HEK293 (cell line): ENCODE data around the gene C12orf54.
"Not testable (repeated sequence)": the region's sequence is repeated elsewhere in the genome, so short reads cannot be mapped to it uniquely, and the experiment has no call there.

Experiments
- CTCF ChIA-PET: fragments of 350-600 bp; formaldehyde crosslinking; extraction: SDS; loops from one replicate; lab custom pipeline; 2021; ENCODE audit warnings: antibody characterized with exemption; lab: Yijun Ruan, JAX
- POLR2A ChIA-PET: fragments of 300-600 bp; formaldehyde crosslinking; extraction: SDS; loops from one replicate; lab custom pipeline; 2020; ENCODE audit warnings: antibody characterized with exemption, inconsistent platforms; lab: Yijun Ruan, JAX
- H3K27ac ChIP-seq: fragments of 200-500 bp; sonication (Bioruptor generic); 2 replicates; pipeline ENCODE4 v1.5.1; 2014; ENCODE audit warnings: low read depth, low read length, control low read depth, inconsistent platforms; ENCODE audit errors: extremely low read depth
- H3K36me3 ChIP-seq, 2 experiments: fragments of 200-500 bp in 1 of 2; sonication (Bioruptor generic) in 1 of 2; 1 replicate in 1 of 2; 2 replicates in 1 of 2; pipeline ENCODE4 v1.5.1; 2014 to 2017; ENCODE audit warnings: inconsistent platforms in 2 of 2, low read length in 2 of 2; ENCODE audit not compliant: control insufficient read depth in 2 of 2, insufficient read depth in 1 of 2
- H3K4me1 ChIP-seq: fragments of 200-500 bp; sonication (Bioruptor generic); 2 replicates; pipeline ENCODE4 v1.5.1; 2014; ENCODE audit warnings: mild to moderate bottlenecking, low read length, inconsistent platforms; ENCODE audit not compliant: control insufficient read depth, insufficient read depth
- H3K4me3 ChIP-seq: 2 replicates; pipeline ENCODE4 v1.5.1; 2011; ENCODE audit warnings: low read depth, mild to moderate bottlenecking, control low read depth, low read length, moderate library complexity
- H3K9me3 ChIP-seq: fragments of 200-500 bp; sonication (Bioruptor generic); 2 replicates; pipeline ENCODE4 v1.5.1; 2014; ENCODE audit warnings: low read depth, low read length, inconsistent platforms; ENCODE audit not compliant: control insufficient read depth, insufficient read depth
- GLI4 ChIP-seq: fragments of 450-650 bp; formaldehyde crosslinking; IDR thresholded peaks from 2 replicates; pipeline ENCODE4 v1.5.1; 2016; ENCODE audit warnings: missing biosample characterization, missing genetic modification characterization
- GLIS1 ChIP-seq: fragments of 450-650 bp; formaldehyde crosslinking; IDR thresholded peaks from 2 replicates; pipeline ENCODE4 v1.5.1; 2016; ENCODE audit warnings: missing biosample characterization, missing genetic modification characterization
- MYNN ChIP-seq: fragments of 450-650 bp; formaldehyde crosslinking; IDR thresholded peaks from 2 replicates; pipeline ENCODE4 v1.5.1; 2016; ENCODE audit warnings: missing biosample characterization, missing genetic modification characterization, borderline replicate concordance
- TSHZ1 ChIP-seq: fragments of 450-650 bp; formaldehyde crosslinking; IDR thresholded peaks from 2 replicates; pipeline ENCODE4 v1.5.1; 2016; ENCODE audit warnings: missing biosample characterization, missing genetic modification characterization, borderline replicate concordance
- ZBTB20 ChIP-seq: fragments of 450-650 bp; formaldehyde crosslinking; IDR thresholded peaks from 2 replicates; pipeline ENCODE4 v1.5.1; 2016; ENCODE audit warnings: missing biosample characterization, missing genetic modification characterization
- ZBTB21 ChIP-seq: fragments of 450-650 bp; formaldehyde crosslinking; IDR thresholded peaks from 2 replicates; pipeline ENCODE4 v1.5.1; 2017; ENCODE audit warnings: missing biosample characterization, missing genetic modification characterization
- ZIC2 ChIP-seq: fragments of 450-650 bp; formaldehyde crosslinking; IDR thresholded peaks from 2 replicates; pipeline ENCODE4 v1.5.1; 2016; ENCODE audit warnings: missing biosample characterization, missing genetic modification characterization
- ZNF114 ChIP-seq: fragments of 450-650 bp; formaldehyde crosslinking; IDR thresholded peaks from 2 replicates; pipeline ENCODE4 v1.5.0; 2017; ENCODE audit warnings: missing biosample characterization, missing genetic modification characterization
- ZNF133 ChIP-seq: fragments of 450-650 bp; formaldehyde crosslinking; IDR thresholded peaks from 2 replicates; pipeline ENCODE4 v1.5.1; 2016; ENCODE audit warnings: missing biosample characterization, missing genetic modification characterization
- ZNF362 ChIP-seq: fragments of 450-650 bp; formaldehyde crosslinking; IDR thresholded peaks from 2 replicates; pipeline ENCODE4 v1.5.1; 2016; ENCODE audit warnings: missing biosample characterization, missing genetic modification characterization
- ZNF391 ChIP-seq: fragments of 450-650 bp; formaldehyde crosslinking; IDR thresholded peaks from 2 replicates; pipeline ENCODE4 v1.5.1; 2016; ENCODE audit warnings: low read depth, missing biosample characterization, missing genetic modification characterization, borderline replicate concordance
- ZNF423 ChIP-seq: fragments of 450-650 bp; formaldehyde crosslinking; IDR thresholded peaks from 2 replicates; pipeline ENCODE4 v1.5.1; 2016; ENCODE audit warnings: missing biosample characterization, missing genetic modification characterization
- ZNF501 ChIP-seq: fragments of 450-650 bp; formaldehyde crosslinking; IDR thresholded peaks from 2 replicates; pipeline ENCODE4 v1.5.1; 2016; ENCODE audit warnings: missing biosample characterization, missing genetic modification characterization
- ZNF549 ChIP-seq: fragments of 450-650 bp; IDR thresholded peaks from 2 replicates; pipeline ENCODE4 v1.5.1; 2018; ENCODE audit warnings: missing biosample characterization, missing genetic modification characterization, mild to moderate bottlenecking, inconsistent platforms, moderate library complexity
- ZNF555 ChIP-seq: fragments of 450-650 bp; formaldehyde crosslinking; conservative IDR thresholded peaks from 2 replicates; pipeline ENCODE4 v1.5.1; 2017; ENCODE audit warnings: missing biosample characterization, mild to moderate bottlenecking, missing genetic modification characterization, inconsistent platforms
- ZNF621 ChIP-seq: fragments of 450-650 bp; formaldehyde crosslinking; IDR thresholded peaks from 2 replicates; pipeline ENCODE4 v1.5.1; 2017; ENCODE audit warnings: missing biosample characterization, missing genetic modification characterization
- ZNF623 ChIP-seq: fragments of 450-650 bp; formaldehyde crosslinking; IDR thresholded peaks from 2 replicates; pipeline ENCODE4 v1.5.1; 2016; ENCODE audit warnings: missing biosample characterization, missing genetic modification characterization
- ZNF629 ChIP-seq: fragments of 450-650 bp; formaldehyde crosslinking; IDR thresholded peaks from 2 replicates; pipeline ENCODE4 v1.5.1; 2017; ENCODE audit warnings: missing biosample characterization, missing genetic modification characterization
- ZSCAN4 ChIP-seq: fragments of 450-650 bp; formaldehyde crosslinking; IDR thresholded peaks from 2 replicates; pipeline ENCODE4 v1.5.1; 2017; ENCODE audit warnings: missing biosample characterization, missing genetic modification characterization
- TF ChIP-seq, protein P1 (sequence below): fragments of 450-650 bp; formaldehyde crosslinking; IDR thresholded peaks from 2 replicates; pipeline ENCODE4 v1.5.1; 2016; ENCODE audit warnings: missing biosample characterization, missing genetic modification characterization
- TF ChIP-seq, protein P2 (sequence below): fragments of 450-650 bp; formaldehyde crosslinking; IDR thresholded peaks from 2 replicates; pipeline ENCODE4 v1.5.0; 2017; ENCODE audit warnings: missing biosample characterization, missing genetic modification characterization, borderline replicate concordance

C12orf54 gene

GRCh38 chr12:48514728-48515127 lies 32.4 kb downstream of the C12orf54 start (continued):
- TF ChIP-seq, protein P1, sequence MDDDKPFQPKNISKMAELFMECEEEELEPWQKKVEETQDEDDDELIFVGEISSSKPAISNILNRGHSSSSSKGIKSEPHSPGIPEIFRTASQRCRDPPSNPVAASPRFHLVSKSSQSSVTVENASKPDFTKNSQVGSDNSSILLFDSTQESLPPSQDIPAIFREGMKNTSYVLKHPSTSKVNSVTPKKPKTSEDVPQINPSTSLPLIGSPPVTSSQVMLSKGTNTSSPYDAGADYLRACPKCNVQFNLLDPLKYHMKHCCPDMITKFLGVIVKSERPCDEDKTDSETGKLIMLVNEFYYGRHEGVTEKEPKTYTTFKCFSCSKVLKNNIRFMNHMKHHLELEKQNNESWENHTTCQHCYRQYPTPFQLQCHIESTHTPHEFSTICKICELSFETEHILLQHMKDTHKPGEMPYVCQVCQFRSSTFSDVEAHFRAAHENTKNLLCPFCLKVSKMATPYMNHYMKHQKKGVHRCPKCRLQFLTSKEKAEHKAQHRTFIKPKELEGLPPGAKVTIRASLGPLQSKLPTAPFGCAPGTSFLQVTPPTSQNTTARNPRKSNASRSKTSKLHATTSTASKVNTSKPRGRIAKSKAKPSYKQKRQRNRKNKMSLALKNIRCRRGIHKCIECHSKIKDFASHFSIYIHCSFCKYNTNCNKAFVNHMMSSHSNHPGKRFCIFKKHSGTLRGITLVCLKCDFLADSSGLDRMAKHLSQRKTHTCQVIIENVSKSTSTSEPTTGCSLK (tag by site-specific recombination) = no peak
- TF ChIP-seq GLI4 (tag by site-specific recombination) = no peak
- no peak for TF ChIP-seq ZBTB20 (tag by site-specific recombination)
- TF ChIP-seq TSHZ1 (tag by site-specific recombination) = no peak
- TF ChIP-seq ZNF114 (tag by site-specific recombination) = no peak
- no peak for TF ChIP-seq ZNF629
- no peak for TF ChIP-seq ZIC2 (tag by site-specific recombination)
- TF ChIP-seq ZNF423 (tag by site-specific recombination) = no peak
- no peak for TF ChIP-seq ZNF555
- no peak for TF ChIP-seq ZNF391 (tag by site-specific recombination)

DNA sequence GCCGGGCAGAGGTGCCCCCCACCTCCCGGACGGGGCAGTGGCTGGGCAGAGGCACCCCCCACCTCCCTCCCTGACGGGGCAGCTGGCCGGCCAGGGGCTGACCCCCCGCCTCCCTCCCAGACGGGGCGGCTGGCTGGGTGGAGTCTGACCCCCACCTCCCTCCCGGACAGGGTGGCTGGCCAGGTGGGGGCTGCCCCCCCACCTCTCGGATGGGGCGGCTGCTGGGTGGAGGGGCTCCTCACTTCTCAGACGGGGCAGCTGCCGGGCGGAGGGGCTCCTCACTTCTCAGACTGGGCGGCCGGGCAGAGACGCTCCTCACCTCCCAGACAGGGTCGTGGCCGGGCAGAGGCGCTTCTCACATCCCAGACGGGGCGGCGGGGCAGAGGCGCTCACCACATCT lies 38.1 kb downstream of the C12orf54 start:
- CTCF ChIA-PET, H3K4me3 ChIP-seq: not testable (repeated sequence)

DNA sequence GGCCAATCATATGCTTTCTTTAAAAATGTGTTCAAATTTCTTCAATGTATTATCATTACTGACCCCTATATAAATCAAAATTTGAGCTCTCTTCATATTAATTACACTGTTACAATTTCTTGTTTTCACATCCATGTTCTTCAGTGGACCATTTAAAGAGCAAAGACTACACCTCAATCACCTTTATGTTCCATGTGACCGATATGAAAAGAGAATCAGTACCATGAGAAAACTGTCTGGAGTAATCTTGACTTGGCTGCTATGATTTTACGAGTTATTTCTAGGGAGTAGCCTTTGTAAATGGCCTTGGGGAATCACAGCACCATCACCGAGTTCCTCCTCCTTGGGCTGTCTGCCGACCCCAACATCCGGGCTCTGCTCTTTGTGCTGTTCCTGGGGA lies 43.0 kb downstream of the C12orf54 start, which contains the start of gene OR8S1:
OR8S1 (plus strand) TSS at position 301 of the 400 bp plus-strand sequence; CDS start at position 301, 0 bp downstream.
- TF ChIP-seq ZNF621 (tag by site-specific recombination) (no peak), ZNF501 (no peak), GLIS1 (tag by site-specific recombination) (no peak), ZNF549 (tag by site-specific recombination) (no peak), ZNF623 (tag by site-specific recombination) (no peak), ZBTB21 (no peak), ZNF133 (no peak), ZNF362 (tag by site-specific recombination) (no peak), ZSCAN4 (tag by site-specific recombination) (no peak), MYNN (no peak)
- TF ChIP-seq, protein P2, sequence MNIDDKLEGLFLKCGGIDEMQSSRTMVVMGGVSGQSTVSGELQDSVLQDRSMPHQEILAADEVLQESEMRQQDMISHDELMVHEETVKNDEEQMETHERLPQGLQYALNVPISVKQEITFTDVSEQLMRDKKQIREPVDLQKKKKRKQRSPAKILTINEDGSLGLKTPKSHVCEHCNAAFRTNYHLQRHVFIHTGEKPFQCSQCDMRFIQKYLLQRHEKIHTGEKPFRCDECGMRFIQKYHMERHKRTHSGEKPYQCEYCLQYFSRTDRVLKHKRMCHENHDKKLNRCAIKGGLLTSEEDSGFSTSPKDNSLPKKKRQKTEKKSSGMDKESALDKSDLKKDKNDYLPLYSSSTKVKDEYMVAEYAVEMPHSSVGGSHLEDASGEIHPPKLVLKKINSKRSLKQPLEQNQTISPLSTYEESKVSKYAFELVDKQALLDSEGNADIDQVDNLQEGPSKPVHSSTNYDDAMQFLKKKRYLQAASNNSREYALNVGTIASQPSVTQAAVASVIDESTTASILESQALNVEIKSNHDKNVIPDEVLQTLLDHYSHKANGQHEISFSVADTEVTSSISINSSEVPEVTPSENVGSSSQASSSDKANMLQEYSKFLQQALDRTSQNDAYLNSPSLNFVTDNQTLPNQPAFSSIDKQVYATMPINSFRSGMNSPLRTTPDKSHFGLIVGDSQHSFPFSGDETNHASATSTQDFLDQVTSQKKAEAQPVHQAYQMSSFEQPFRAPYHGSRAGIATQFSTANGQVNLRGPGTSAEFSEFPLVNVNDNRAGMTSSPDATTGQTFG (tag by site-specific recombination) = no peak
- H3K4me1 ChIP-seq = no peaks in the 10 kb centered on the region
- no peaks in the 10 kb centered on the region for H3K9me3 ChIP-seq
- ChIA-PET CTCF (no interaction called here), POLR2A (no interaction called here)
- H3K4me3 ChIP-seq = no peak within 1 kb of the TSS
- H3K27ac ChIP-seq = no peak within 1 kb of the TSS
- no peaks in the 10 kb centered on the region for H3K36me3 ChIP-seq

More for the DNA sequence above, 38.1 kb downstream of the C12orf54 start:
- H3K36me3 ChIP-seq, H3K27ac ChIP-seq, H3K4me1 ChIP-seq, H3K9me3 ChIP-seq, POLR2A ChIA-PET: not testable (repeated sequence)
